Peyer's patch (tissue), 4 donors: ENCODE data around the gene KRTAP20-3.

Experiments
- POLR2A ChIP-seq, 2 donors: fragments of 450-650 bp; IDR thresholded peaks; one replicate each; pipeline ENCODE4 v1.5.1; 2017; ENCODE audit warnings: antibody characterized with exemption in 2 of 2, mild to moderate bottlenecking in 2 of 2, moderate library complexity in 2 of 2
- TF ChIP-seq, protein P1 (sequence below), 6 experiments: fragments of 450-650 bp in 4 of 6; fragments of 200-600 bp in 2 of 6; sonication (generic) in 1 of 6; IDR thresholded peaks; one replicate each; pipeline ENCODE4 v1.5.1; 2017 to 2019; ENCODE audit warnings: antibody characterized with exemption in 6 of 6, mild to moderate bottlenecking in 3 of 6, moderate library complexity in 1 of 6

DNA sequence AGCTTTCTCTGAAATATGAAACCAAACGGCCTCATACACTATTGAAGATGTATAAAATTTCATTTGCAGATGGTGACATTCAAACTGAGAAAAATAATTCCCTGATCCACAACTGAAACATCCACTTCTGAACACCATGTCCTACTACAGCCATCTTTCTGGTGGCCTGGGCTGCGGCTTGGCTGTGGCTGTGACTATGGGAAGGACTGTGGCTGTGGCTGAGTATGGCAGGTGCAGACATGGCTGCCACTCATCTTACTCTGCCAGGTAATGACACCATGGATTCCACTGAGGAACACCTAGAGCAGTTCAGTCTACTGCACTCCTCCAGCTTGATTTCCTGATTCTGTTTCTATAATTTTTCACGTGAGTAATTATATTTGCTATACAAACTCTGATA is 22.1 kb upstream of the KRTAP20-3 start, which contains the start of gene KRTAP20-4:
- TF ChIP-seq POLR2A (IDR thresholded peaks at IDR 0.05) = no peak
- TF ChIP-seq, protein P1, sequence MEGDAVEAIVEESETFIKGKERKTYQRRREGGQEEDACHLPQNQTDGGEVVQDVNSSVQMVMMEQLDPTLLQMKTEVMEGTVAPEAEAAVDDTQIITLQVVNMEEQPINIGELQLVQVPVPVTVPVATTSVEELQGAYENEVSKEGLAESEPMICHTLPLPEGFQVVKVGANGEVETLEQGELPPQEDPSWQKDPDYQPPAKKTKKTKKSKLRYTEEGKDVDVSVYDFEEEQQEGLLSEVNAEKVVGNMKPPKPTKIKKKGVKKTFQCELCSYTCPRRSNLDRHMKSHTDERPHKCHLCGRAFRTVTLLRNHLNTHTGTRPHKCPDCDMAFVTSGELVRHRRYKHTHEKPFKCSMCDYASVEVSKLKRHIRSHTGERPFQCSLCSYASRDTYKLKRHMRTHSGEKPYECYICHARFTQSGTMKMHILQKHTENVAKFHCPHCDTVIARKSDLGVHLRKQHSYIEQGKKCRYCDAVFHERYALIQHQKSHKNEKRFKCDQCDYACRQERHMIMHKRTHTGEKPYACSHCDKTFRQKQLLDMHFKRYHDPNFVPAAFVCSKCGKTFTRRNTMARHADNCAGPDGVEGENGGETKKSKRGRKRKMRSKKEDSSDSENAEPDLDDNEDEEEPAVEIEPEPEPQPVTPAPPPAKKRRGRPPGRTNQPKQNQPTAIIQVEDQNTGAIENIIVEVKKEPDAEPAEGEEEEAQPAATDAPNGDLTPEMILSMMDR (IDR thresholded peaks at IDR 0.05) = no peak
